ENCODE measurements around the gene MYBPC2.
"Not testable (repeated sequence)": the region's sequence is repeated elsewhere in the genome, so short reads cannot be mapped to it uniquely, and the experiment has no call there.

The MYBPC2 gene

GRCh38 chr19:50432221-50433028, at the start of gene MYBPC2:
TSS of gene MYBPC2 (plus strand) at chr19:50432892. CDS start at chr19:50432954, 62 bp downstream.
- DNase-seq (ENCODE audit: low read depth): no peak

GRCh38 chr19:50383001-50383851, 49.5 kb upstream of the MYBPC2 start:
- peak; percentile 2 for DNase-seq (ENCODE audit: low read depth)

- DNase-seq (ENCODE audit: low read depth): peak; percentile 57
Measured at GRCh38 chr19:50383852-50384684, 48.6 kb upstream of the MYBPC2 start, which contains the start of gene POLD1. TSS of gene POLD1 (plus strand) at chr19:50384347. CDS start at chr19:50398852, 14,505 bp downstream.

- peak; percentile 10 for DNase-seq (ENCODE audit: low read depth)
Measured at GRCh38 chr19:50384685-50385535, 47.8 kb upstream of the MYBPC2 start.

GRCh38 chr19:50387176-50387867, 45.4 kb upstream of the MYBPC2 start:
- DNase-seq (ENCODE audit: low read depth): peak; percentile 2

DNA sequence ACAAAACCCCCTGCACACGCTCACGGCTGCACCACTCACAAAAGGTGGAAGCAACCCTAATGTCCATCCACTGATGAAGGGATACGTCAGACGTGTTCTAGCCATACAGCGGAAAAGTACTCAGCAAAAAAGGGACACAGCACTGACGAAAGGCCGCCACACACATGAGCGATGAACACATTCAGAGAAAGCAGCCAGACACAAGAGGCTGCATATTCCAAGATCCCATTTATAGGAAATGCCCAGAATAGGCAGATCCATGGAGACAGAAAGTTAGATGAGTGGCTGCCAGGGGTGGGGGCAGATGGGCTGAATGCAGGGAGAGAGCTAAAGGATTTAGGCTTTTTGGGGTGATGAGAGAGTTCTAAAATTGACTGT, 44.8 kb upstream of the MYBPC2 start:
- DNase-seq (ENCODE audit: low read depth): no peak

- DNase-seq (ENCODE audit: low read depth): not testable (repeated sequence)
Measured at GRCh38 chr19:50390295-50390694, 42.4 kb upstream of the MYBPC2 start.

DNA sequence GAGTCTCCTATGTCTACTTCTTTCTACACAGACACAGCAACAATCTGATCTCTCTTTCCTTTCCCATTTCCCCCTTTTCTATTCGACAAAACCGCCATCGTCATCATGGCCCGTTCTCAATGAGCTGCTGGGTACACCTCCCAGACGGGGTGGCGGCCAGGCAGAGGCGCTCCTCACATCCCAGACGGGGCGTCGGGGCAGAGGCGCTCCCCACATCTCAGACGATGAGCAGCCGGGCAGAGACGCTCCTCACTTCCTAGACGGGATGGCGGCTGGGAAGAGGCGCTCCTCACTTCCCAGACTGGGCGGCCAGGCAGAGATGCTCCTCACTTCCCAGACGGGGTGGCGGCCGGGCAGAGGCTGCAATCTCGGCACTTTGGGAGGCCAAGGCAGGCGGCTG, 41.7 kb upstream of the MYBPC2 start:
- DNase-seq (ENCODE audit: low read depth): not testable (repeated sequence)

- no peak for DNase-seq (ENCODE audit: low read depth)
Measured at GRCh38 chr19:50392759-50393158, 39.9 kb upstream of the MYBPC2 start.

- no peak for DNase-seq (ENCODE audit: low read depth)
Measured at GRCh38 chr19:50393589-50393988, 39.1 kb upstream of the MYBPC2 start.

- no peak for DNase-seq (ENCODE audit: low read depth)
Measured at GRCh38 chr19:50394017-50394416, 38.7 kb upstream of the MYBPC2 start.

GRCh38 chr19:50398675-50399367, 33.9 kb upstream of the MYBPC2 start:
- DNase-seq (ENCODE audit: low read depth): no peak

DNA sequence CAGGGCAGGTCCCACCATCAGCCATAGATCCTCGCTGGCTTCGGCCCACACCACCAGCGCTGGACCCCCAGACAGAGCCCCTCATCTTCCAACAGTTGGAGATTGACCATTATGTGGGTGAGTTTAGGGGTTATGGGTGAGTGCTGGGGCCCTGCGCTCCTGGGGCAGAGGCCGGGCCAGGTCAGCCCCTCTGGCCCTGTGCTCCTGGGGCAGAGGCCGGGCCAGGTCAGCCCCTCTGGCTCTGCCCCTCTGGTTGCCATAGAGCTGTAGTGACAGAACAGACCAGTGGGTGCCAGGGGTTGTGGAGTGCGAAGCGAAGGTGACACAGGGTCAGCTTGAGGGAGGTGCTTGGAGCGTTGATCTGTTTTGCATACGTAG, 33.3 kb upstream of the MYBPC2 start:
- no peak for DNase-seq (ENCODE audit: low read depth)

DNA sequence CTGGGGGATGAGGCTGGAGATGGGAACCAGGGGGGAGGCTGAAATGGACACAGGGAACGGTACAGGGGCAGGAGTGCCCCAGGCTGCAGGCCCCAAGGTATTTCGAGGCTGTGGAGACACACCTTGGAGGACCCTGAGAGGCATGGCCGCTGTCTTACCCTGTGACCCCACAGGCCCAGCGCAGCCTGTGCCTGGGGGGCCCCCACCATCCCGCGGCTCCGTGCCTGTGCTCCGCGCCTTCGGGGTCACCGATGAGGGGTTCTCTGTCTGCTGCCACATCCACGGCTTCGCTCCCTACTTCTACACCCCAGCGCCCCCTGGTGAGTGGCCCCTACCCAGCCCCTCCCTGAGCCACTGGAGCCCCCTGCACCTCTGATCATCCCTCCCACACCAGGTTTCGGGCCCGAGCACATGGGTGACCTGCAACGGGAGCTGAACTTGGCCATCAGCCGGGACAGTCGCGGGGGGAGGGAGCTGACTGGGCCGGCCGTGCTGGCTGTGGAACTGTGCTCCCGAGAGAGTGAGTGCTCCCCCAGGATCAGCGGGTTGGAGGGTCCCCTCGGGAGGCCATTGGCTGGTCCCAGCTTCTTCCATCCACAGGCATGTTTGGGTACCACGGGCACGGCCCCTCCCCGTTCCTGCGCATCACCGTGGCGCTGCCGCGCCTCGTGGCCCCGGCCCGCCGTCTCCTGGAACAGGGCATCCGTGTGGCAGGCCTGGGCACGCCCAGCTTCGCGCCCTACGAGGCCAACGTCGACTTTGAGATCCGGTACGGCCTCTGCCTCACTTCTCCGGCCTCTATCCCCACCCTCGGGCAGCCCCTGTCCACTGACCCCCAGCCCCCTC, 30.9 kb upstream of the MYBPC2 start:
- DNase-seq (ENCODE audit: low read depth): no peak

GRCh38 chr19:50402544-50403301, 30.0 kb upstream of the MYBPC2 start:
- no peak for DNase-seq (ENCODE audit: low read depth)

DNA sequence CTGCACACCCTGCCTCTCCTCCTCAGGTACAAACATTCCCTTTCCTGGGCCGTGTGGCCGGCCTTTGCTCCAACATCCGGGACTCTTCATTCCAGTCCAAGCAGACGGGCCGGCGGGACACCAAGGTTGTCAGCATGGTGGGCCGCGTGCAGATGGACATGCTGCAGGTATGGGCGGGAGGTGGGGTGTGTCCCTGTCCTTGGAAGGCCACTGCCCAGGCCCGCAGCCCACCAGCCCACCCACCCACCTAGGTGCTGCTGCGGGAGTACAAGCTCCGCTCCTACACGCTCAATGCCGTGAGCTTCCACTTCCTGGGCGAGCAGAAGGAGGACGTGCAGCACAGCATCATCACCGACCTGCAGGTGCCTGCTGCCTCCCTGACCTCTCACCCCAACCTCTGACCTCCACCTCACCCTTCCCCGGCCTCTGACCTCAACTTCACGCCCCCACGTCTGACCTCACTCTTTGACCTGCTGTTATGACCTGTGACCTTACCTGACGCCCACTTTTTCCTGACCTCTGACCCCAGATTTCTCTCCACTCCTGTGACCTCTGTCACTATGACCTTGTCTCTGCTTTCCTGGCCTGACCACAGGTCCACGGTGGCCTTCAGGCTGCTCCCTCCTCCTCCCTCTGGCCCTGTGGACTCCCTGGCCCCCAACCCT, 26.4 kb upstream of the MYBPC2 start:
- DNase-seq (ENCODE audit: low read depth): no peak

GRCh38 chr19:50406829-50407228, 25.9 kb upstream of the MYBPC2 start:
- DNase-seq (ENCODE audit: low read depth): no peak

GRCh38 chr19:50409347-50409746, 23.3 kb upstream of the MYBPC2 start:
- DNase-seq (ENCODE audit: low read depth): no peak

Measured in GM04503 (cell line).